ENCODE measurements around the gene CAMTA1. TPM values are rescaled to one million over a fixed set of nuclear protein-coding genes. Genes with fewer than 3 reads are reported as not detected.
"Not testable (repeated sequence)": the region's sequence is repeated elsewhere in the genome, so short reads cannot be mapped to it uniquely, and the experiment has no call there.

Gene CAMTA1
- total RNA-seq, 2 donors from 2014 or later, result 100 to 102 TPM

DNA sequence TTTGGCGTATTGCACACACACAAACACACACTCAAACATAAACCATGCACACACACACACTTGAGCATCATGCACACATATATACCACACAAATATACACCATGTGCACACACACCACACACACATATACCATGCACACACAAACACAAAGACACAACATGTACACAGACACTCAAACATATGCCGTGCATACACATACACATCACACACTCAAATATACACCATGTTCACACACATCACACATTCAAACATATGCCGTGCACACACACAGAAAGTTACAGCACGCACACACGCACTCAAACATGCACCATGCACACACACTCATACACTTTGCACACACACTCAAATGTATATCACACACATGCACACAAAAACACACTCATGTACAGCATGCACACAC lies 361.5 kb downstream of the CAMTA1 start:
- intact Hi-C loops (cut with DNase I), result no loop called here
- Histone ChIP-seq H3K4me3 (no peak overlapping the region), H3K36me3 (no peaks in the 10 kb centered on the region), H3K27me3 (replicated peaks; ENCODE audit: insufficient read depth) (no peaks in the 10 kb centered on the region), H3K4me1 (replicated peaks) (no peaks in the 10 kb centered on the region), H3K27ac (no peak overlapping the region), H3K9me3 (no peaks in the 10 kb centered on the region)
- no peak for TF ChIP-seq POLR2AphosphoS5 (IDR thresholded peaks at IDR 0.05)
- TF ChIP-seq CTCF (IDR thresholded peaks at IDR 0.05), result no peak
- no peak for TF ChIP-seq POLR2A (IDR thresholded peaks at IDR 0.05)
- no peak for DNase-seq (ENCODE audit: low spot score)
- 98% methylated on average over 5 of the region's 5 CpGs for WGBS

GRCh38 chr1:7147581-7148282 lies 362.5 kb downstream of the CAMTA1 start:
- H3K9me3 ChIP-seq; H3K27ac ChIP-seq; H3K4me3 ChIP-seq; H3K27me3 ChIP-seq (replicated peaks; ENCODE audit: insufficient read depth); DNase-seq (ENCODE audit: low spot score); intact Hi-C loops (cut with DNase I); H3K36me3 ChIP-seq; H3K4me1 ChIP-seq (replicated peaks): not testable (repeated sequence)
- WGBS, result 96% methylated on average over 3 of the region's 3 CpGs

DNA sequence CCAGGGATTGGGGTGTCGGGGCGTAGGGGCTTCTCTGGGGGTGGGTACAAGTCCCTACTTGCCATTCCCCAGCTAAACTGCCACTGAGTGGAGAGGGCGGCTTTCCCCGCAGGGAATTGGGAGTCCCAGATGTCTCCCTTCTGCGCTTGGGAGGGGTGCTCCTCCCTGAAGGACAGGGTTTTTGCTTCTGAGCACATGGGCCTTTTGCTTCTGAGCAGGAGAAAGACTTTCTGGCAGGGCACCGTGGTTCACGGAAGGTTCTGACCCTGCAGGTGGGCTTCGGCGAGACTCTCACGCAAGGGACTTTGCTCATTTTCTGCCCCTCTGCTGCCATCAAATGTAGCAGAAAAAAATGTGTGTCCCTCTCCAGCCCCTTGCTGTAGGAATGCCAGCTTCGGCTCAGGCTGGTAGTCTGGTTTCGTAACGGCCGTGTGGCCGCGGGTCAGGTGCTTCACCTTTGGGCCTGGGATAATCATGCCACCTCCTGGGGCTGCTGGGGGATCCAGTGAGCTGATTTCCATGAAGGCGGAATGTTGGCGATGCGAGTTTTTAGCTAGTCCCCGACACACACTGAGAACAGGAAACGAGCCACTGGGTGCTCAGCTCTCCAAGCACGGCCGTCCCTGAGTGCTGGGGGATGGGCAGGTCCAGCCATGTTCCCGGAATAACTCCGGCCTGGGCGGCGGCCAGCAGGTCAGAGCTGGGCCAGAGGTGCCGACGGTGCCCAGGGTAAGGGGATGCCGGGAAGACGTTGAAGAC lies 364.0 kb downstream of the CAMTA1 start:
- Histone ChIP-seq H3K4me3 (no peak overlapping the region), H3K27me3 (replicated peaks; ENCODE audit: insufficient read depth) (no peaks in the 10 kb centered on the region), H3K27ac (no peak overlapping the region), H3K4me1 (replicated peaks) (no peaks in the 10 kb centered on the region), H3K36me3 (no peaks in the 10 kb centered on the region), H3K9me3 (no peaks in the 10 kb centered on the region)
- DNase-seq (ENCODE audit: low spot score), result no peak
- TF ChIP-seq CTCF (IDR thresholded peaks at IDR 0.05) (no peak), POLR2AphosphoS5 (IDR thresholded peaks at IDR 0.05) (no peak), POLR2A (IDR thresholded peaks at IDR 0.05) (no peak)
- intact Hi-C loops (cut with DNase I), result no loop called here
- WGBS, result 31% methylated on average over 29 of the region's 31 CpGs

DNA sequence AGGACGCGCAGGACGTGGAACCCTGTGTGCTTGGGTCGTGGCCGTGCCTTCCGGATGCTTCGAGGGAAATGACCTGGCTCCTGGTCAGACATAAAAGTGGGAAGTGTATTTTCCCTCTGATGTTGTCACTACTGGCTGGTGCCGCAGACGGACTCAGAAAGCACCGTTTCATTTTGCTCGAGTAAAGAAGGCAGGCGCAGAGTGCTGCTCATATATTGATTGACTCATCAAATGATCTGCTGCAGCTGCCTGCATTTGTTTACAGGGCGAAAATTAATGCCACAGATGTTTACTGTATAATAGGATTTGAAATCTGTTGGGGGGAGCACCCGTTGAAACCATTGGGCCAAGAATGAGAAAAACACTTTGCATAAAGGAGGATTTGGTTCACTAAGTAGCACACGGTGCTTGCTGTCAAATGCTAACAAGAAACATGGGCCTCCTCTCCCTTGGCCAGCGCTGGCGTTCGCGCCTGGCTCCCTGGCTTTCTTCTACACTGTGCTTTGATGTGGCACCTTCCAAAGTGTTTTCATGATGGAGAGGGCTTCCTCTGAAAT lies 365.5 kb downstream of the CAMTA1 start:
- H3K27ac ChIP-seq, result no peak overlapping the region
- no peaks in the 10 kb centered on the region for H3K4me1 ChIP-seq (replicated peaks)
- 83% methylated on average over 19 of the region's 19 CpGs for WGBS
- no peak for DNase-seq (ENCODE audit: low spot score)
- H3K36me3 ChIP-seq, result no peaks in the 10 kb centered on the region
- intact Hi-C loops (cut with DNase I), result no loop called here
- H3K27me3 ChIP-seq (replicated peaks; ENCODE audit: insufficient read depth), result no peaks in the 10 kb centered on the region
- TF ChIP-seq CTCF (IDR thresholded peaks at IDR 0.05) (no peak), POLR2AphosphoS5 (IDR thresholded peaks at IDR 0.05) (no peak), POLR2A (IDR thresholded peaks at IDR 0.05) (no peak)
- H3K9me3 ChIP-seq, result no peaks in the 10 kb centered on the region
- no peak overlapping the region for H3K4me3 ChIP-seq

- H3K27ac ChIP-seq, result no peak overlapping the region
- no peak overlapping the region for H3K4me3 ChIP-seq
- TF ChIP-seq CTCF (IDR thresholded peaks at IDR 0.05) (no peak), POLR2A (IDR thresholded peaks at IDR 0.05) (no peak), POLR2AphosphoS5 (IDR thresholded peaks at IDR 0.05) (no peak)
- WGBS, result 82% methylated on average over 7 of the region's 7 CpGs
- intact Hi-C loops (cut with DNase I), result no loop called here
- no peaks in the 10 kb centered on the region for H3K36me3 ChIP-seq
- H3K9me3 ChIP-seq, result no peaks in the 10 kb centered on the region
- no peak for DNase-seq (ENCODE audit: low spot score)
- no peaks in the 10 kb centered on the region for H3K4me1 ChIP-seq (replicated peaks)
- no peaks in the 10 kb centered on the region for H3K27me3 ChIP-seq (replicated peaks; ENCODE audit: insufficient read depth)
Observed at GRCh38 chr1:7151978-7152377, 366.7 kb downstream of the CAMTA1 start.

Data from prostate gland (tissue), 2 donors.